ENCODE measurements around the gene COL4A1. TPM values are rescaled to one million over a fixed set of nuclear protein-coding genes. Genes with fewer than 3 reads are reported as not detected.

Gene COL4A1
- total RNA-seq, 2 experiments from 2014 or later = 0.08 to 0.16 TPM

DNA sequence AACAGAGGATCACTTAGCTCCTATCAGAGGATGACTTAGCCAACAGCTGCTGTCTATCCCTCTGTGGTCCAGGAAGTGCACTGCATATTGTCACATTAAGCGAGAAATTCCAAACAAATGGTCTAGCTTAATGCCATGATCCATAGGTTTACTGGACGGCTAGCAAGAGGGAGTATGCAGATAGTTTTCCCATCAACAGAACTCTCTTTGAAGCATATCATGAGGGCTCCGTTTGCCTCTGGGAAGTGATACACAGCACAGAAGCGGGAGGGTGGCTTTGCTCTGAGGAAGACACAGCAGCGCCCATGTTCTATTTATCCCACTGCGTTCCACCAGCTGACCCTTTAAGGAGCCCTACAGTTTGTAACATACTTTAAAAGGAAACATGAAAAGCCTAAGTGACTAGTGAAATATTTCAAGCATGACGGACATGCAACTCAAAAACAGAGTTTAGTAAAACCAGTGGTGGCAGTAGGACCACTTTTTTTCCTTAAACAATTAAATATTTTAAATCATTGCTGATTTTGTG is 52.7 kb downstream of the COL4A1 start:
- Histone ChIP-seq H3K27me3 (ENCODE audit: control insufficient read depth in 1 of 2, insufficient read depth in 2 of 2, low read length in 2 of 2) (peaks cover 0 to 5% of the 10 kb centered on the region in 2 experiments), H3K4me3 (ENCODE audit: low read length) (no peak overlapping the region), H3K4me1 (ENCODE audit: insufficient read depth, low read length) (no peaks in the 10 kb centered on the region), H3K27ac (ENCODE audit: low read depth in 1 of 2, low read length in 2 of 2) (no peak overlapping the region), H3K36me3 (ENCODE audit: insufficient read depth, low read length) (no peaks in the 10 kb centered on the region), H3K9me3 (ENCODE audit: control insufficient read depth in 1 of 2, insufficient read depth in 1 of 2, low read length in 2 of 2) (peaks cover 0 to 13% of the 10 kb centered on the region in 2 experiments)
- no peaks in the 10 kb centered on the region for H3K4me1 Mint-ChIP-seq (ENCODE audit: low read depth)
- ChIA-PET CTCF (no interaction called here), POLR2A (no interaction called here)
- peaks cover 3% of the 10 kb centered on the region for H3K27me3 Mint-ChIP-seq
- H3K27ac Mint-ChIP-seq = no peak overlapping the region
- peaks cover 6% of the 10 kb centered on the region for H3K9me3 Mint-ChIP-seq
- intact Hi-C loops (cut with DNase I, micrococcal nuclease) = no loop called here
- DNase-seq (no peak), ATAC-seq (ENCODE audit: poor library complexity) (no peak)
- TF ChIP-seq, protein P1, sequence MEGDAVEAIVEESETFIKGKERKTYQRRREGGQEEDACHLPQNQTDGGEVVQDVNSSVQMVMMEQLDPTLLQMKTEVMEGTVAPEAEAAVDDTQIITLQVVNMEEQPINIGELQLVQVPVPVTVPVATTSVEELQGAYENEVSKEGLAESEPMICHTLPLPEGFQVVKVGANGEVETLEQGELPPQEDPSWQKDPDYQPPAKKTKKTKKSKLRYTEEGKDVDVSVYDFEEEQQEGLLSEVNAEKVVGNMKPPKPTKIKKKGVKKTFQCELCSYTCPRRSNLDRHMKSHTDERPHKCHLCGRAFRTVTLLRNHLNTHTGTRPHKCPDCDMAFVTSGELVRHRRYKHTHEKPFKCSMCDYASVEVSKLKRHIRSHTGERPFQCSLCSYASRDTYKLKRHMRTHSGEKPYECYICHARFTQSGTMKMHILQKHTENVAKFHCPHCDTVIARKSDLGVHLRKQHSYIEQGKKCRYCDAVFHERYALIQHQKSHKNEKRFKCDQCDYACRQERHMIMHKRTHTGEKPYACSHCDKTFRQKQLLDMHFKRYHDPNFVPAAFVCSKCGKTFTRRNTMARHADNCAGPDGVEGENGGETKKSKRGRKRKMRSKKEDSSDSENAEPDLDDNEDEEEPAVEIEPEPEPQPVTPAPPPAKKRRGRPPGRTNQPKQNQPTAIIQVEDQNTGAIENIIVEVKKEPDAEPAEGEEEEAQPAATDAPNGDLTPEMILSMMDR (IDR thresholded peaks at IDR 0.05) = no peak
- H3K36me3 Mint-ChIP-seq (ENCODE audit: low read depth) = no peaks in the 10 kb centered on the region
- H3K4me3 Mint-ChIP-seq = no peak overlapping the region

DNA sequence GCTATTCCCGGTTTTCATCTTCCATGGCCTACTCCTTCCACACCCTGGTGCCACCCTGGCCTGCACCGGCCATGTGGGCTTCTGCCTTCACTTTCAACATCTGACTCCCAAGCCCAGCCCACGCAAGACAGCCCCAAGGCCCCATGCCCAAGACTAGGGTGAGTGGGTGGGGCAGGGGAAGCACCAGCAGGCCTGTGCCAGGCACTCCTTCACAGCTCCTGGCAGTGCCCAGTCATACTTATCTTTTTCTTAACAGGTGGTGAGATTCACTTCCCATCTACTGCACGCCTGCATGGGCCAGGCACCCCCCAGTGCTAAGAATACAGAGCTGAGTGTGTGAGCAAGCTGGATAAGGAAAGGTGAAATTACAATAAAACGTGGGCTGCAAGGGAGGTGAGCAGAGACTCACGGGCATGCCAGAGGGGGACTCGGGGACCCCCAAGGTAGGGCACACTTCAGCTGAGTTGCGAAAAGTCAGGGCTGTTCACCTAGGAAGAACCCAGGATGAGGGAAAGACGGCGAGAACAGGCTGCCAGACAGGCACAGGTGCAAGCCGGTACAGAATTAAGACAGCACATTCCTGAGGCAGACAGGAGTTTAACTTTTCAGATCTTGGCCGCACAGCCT is 55.7 kb downstream of the COL4A1 start:
- ATAC-seq (ENCODE audit: poor library complexity) = no peak
- Mint-ChIP-seq H3K27ac (no peak overlapping the region), H3K36me3 (ENCODE audit: low read depth) (no peaks in the 10 kb centered on the region), H3K9me3 (peaks cover 6% of the 10 kb centered on the region), H3K4me3 (no peak overlapping the region), H3K4me1 (ENCODE audit: low read depth) (no peaks in the 10 kb centered on the region), H3K27me3 (peaks cover 7% of the 10 kb centered on the region)
- POLR2A ChIA-PET = no interaction called here
- Histone ChIP-seq H3K4me1 (ENCODE audit: insufficient read depth, low read length) (no peaks in the 10 kb centered on the region), H3K36me3 (ENCODE audit: insufficient read depth, low read length) (no peaks in the 10 kb centered on the region), H3K27me3 (ENCODE audit: control insufficient read depth in 1 of 2, insufficient read depth in 2 of 2, low read length in 2 of 2) (no peaks in the 10 kb centered on the region), H3K27ac (ENCODE audit: low read depth in 1 of 2, low read length in 2 of 2) (no peak overlapping the region), H3K9me3 (ENCODE audit: control insufficient read depth in 1 of 2, insufficient read depth in 1 of 2, low read length in 2 of 2) (peaks cover 0 to 17% of the 10 kb centered on the region in 2 experiments), H3K4me3 (ENCODE audit: low read length) (no peak overlapping the region)
- CTCF ChIA-PET = no interaction called here
- no peak for DNase-seq
- intact Hi-C loops (cut with DNase I, micrococcal nuclease) = no loop called here
- TF ChIP-seq, protein P1 (IDR thresholded peaks at IDR 0.05) = no peak

DNA sequence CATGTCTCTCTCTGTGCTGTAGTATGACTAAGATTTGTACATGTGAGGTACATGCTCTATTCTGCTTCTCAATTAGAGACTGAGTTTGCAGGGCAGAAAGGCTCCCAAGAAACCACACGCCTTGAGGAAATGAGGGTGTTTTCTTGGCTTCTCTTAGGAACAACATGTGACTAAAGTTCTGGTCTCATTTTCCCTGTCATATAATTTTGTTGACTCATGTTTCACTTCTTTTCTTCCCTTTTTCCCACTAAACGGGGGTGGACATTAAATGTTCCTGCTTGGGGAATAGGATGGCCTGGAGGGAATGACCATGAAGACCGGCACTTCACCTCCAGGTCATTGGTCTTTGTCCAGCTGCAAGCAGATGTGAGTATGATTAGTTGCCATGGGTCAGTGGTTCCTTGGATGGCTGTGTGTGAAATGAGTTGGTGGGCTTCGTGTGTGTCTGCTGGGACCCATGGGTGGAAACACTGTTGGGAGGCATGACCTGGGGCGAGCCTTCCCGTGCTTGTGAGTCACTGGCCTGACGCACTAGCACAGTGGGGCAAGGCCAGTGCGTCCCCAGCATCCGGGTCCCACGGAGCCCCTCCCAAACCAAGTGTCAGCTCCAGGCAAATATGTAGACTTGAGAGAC is 56.6 kb downstream of the COL4A1 start:
- ChIA-PET POLR2A (no interaction called here), CTCF (no interaction called here)
- peaks cover 0 to 3% of the 10 kb centered on the region in 2 experiments for H3K27me3 ChIP-seq (ENCODE audit: control insufficient read depth in 1 of 2, insufficient read depth in 2 of 2, low read length in 2 of 2)

More for the DNA sequence above, 56.6 kb downstream of the COL4A1 start:
- H3K9me3 Mint-ChIP-seq = peaks cover 3% of the 10 kb centered on the region
- H3K27ac Mint-ChIP-seq = no peak overlapping the region
- no peak overlapping the region for H3K4me3 ChIP-seq (ENCODE audit: low read length)
- peaks cover 11% of the 10 kb centered on the region for H3K27me3 Mint-ChIP-seq
- H3K36me3 Mint-ChIP-seq (ENCODE audit: low read depth) = no peaks in the 10 kb centered on the region
- intact Hi-C loops (cut with DNase I, micrococcal nuclease) = no loop called here
- no peaks in the 10 kb centered on the region for H3K4me1 Mint-ChIP-seq (ENCODE audit: low read depth)
- H3K4me1 ChIP-seq (ENCODE audit: insufficient read depth, low read length) = no peaks in the 10 kb centered on the region
- peaks cover 0 to 14% of the 10 kb centered on the region in 2 experiments for H3K9me3 ChIP-seq (ENCODE audit: control insufficient read depth in 1 of 2, insufficient read depth in 1 of 2, low read length in 2 of 2)
- H3K4me3 Mint-ChIP-seq = no peak overlapping the region
- no peaks in the 10 kb centered on the region for H3K36me3 ChIP-seq (ENCODE audit: insufficient read depth, low read length)
- TF ChIP-seq, protein P1 (IDR thresholded peaks at IDR 0.05) = no peak
- ATAC-seq (ENCODE audit: poor library complexity) = no peak
- DNase-seq = no peak
- no peak overlapping the region for H3K27ac ChIP-seq (ENCODE audit: low read depth in 1 of 2, low read length in 2 of 2)

Data from CD4-positive, alpha-beta T cell (primary cell).